NCI-H446 treated with DMSO at 0.1 percent for 48 hours (cell line): ENCODE data around the gene TUBGCP6.

Experiments
- DNase-seq: peaks from one replicate; lab custom pipeline; 2025; lab: John Stamatoyannopoulos, UW

TUBGCP6 gene

DNA sequence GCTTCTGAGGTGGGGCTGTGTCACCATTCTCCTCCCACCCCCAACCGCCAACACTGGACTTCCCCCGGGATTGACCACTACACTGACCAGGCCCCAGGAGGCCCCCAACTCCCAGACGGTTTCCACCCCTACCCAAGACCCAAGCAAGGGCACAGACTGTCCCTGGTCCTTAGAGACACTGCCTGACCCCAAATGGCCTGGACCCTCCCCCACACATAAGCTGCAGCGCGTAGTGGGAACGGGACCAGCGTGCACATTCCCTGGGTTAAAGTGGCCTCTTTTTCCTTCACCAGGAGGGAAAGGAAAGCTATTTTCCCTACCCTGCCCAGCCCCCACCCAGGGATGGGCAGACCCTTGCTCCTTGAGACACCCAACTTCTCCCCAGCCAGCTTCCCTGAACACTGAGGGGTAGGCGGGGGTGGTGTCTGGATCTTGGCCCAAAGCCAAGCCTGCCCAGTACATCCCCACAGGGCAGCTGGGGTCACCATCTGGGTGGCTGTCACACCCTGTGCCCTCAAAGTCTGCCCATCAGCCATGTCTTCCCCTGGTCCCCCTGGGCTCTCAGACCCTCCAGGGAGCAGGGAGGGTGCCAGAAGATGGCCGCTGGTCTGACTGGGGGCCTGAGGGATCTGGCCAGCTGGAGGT is 18.3 kb upstream of the TUBGCP6 start:
- no peak for DNase-seq

DNA sequence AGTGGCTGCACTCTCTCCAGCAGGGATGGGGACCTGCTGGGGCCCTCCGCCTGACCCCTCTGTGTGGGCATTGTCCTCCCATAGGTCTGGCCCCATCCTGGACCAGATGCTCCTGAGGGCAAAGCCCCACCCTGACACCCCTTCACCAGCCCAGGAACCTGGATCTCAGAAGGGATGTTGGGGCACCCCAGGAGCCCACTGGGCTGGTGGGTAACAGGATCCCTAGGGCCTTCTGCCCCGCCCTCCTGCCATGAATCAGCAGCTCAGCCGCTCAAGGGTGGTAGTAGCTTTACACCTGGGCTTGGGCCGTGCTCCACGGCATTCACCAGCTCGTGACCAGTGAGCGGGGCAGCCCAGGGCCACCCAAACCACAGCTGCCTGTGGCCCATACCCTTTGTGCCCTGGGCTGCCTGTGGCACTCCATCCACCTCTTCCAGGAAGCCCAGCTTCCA is 17.7 kb upstream of the TUBGCP6 start:
- no peak for DNase-seq

DNA sequence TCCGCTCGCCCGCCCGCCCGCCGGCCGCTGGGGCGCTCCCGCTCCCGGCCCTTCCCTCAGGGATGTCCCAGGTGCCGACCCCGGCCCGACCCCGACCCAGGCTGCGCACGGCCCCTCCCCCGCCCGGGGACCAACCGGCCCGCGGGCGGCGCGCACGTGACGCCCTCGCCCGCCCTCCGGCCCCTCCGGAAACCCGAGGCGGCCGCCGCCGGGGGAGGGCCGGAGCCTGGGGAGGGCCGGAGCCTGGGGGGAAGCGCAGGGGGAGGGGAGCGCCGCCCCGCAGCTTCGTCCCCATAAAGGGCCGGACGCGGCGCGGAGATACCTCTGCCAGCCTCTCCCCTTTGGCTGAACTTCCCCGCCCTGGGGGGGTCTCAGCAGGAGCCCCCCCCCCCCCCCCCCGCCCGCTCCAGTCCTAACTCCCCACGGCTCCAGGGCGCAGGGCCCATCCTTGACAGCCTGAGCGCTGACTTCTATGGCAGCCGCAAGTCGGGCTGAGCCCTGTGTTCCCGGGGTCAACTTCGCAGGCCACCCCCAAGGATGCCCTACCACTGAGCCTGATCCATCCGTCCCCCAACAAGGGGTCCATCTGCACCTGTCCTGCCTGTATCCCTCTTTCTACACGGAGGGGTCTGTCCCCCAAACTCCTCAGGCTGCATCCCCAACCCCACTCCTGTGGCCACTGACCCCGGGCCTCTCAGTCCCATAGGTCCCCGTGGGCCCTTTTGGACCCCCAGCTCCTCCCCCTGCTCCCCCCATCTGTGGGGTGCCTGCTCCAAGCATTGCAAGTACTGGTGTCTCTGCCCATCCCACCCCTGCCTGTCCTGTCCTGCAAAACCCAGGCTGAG is 17.0 kb upstream of the TUBGCP6 start, which contains the start of gene MAPK12:
Gene MAPK12 (minus strand): TSS at position 69 of the 845 bp plus-strand sequence. CDS start 174 bp downstream, outside the sequence.
- DNase-seq, result no peak

DNA sequence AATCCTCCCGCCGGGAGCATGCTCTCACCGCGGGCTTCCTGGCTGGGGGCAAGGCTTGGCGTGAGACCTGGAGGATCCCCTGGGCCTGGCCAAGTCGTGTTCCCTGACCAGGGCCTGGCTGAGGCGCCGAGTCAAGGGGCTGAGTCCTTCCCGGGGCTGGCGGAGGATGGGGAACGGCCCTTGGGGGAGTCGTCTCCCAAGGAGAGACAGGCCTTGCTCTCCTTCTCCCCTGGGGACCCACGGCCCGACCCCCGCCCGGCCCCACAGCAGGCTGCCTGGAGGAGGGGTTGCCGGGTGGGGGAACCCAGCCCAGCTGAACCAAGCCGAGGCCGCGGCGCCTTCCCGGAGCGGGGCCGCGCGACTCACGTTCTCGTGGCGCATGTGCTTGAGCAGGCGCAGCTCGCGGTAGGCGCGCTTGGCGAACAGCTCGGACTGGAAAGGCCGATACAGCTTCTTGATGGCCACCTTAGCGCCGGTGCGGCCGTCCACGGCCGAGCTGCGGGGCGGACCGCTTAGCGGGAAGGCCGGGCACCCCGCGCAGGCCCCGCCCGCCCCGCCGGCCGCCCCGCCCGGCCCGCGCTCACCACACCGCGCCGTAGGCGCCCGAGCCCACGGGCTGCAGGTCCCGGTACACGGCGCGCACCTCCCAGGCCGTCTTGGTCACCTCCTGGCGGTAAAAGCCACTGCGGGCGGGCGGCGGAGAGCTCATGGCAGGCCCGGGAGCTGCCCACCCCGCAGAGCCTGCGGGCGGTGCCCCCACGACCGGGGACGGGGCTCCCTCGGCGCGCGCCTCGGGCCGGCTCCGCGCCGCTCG is 16.2 kb upstream of the TUBGCP6 start:
- DNase-seq, result no peak

DNA sequence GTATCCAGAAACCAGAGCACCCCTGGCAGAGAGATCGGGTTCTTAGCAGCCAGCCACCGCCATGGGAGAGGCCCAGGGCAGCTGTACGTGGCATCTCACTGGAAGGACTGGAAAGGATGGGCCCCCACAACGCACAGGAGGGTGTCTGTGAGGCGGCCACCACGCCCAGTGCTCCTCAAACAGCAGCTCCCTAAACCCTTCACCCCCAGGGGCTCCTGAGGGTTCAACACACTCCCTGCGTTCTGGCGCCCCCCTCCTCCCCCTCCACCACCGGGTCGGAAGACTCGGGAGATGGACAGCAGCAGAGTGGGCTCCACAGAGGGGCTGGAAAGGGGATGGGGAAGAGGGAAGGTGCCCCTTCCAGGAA is 15.6 kb upstream of the TUBGCP6 start:
- DNase-seq, result no peak

DNA sequence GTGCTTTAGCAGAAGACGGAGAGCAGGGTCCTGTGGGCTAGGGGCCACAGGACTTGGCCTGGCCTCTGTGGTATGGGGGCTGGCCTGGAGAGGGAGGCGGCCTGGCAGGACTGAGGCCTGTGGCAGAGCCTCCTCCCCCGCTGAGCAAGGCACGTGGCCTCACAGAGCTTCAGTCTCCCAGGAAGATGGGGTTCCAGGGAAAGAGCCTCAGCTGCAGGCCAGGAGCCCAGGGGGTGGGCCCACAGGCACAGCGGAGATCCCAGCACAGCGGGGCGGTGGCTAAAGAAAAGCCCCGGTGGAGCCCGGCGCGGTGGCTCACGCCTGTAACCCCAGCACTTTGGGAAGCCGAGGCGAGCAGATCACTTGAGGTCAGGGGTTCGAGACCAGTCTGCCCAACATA is 14.5 kb upstream of the TUBGCP6 start:
- DNase-seq, result no peak

DNA sequence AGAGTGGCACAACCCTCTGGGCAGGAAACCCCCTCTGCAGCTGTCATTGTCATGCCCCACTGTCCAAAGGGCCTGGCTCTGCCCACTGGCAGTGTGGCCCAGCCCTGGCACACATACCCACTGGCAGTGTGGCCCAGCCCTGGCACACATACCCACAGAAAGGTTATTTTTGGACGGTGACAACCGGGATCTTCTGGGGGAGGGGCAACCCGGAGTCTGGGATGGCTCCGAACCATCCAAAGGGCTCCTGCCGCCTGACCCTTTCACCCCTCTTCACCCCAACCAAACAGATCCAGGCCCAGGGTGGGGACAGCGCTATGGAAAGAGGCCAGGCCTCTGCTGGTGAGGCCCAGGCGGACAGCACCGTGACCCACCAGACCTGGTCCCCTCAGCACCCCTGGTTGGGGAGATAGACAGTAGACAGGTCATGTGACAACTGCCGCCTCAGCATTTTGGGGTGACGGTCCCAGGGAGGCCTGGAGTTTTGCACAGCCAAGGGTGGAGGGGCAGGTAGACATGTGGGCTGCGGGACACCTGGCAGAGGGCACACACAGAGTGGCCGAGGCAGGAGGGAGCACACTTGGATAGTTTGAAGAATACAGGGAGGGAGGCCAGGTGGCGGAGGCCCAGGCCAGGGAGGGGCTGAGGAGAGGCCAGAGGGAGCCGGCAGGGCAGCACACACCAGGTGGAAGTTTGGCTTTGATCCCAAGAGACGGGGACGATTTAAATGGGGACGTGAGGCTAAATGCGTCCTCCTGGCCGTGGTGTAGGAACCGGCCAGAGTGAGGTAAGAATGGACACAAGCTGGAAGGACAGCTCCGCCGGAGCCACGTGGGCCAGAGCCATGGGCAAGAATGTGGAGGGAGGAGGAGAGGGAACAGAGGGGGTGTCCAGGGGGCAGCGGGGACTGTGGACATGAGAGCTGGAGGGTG is 13.8 kb upstream of the TUBGCP6 start:
- DNase-seq, result no peak

DNA sequence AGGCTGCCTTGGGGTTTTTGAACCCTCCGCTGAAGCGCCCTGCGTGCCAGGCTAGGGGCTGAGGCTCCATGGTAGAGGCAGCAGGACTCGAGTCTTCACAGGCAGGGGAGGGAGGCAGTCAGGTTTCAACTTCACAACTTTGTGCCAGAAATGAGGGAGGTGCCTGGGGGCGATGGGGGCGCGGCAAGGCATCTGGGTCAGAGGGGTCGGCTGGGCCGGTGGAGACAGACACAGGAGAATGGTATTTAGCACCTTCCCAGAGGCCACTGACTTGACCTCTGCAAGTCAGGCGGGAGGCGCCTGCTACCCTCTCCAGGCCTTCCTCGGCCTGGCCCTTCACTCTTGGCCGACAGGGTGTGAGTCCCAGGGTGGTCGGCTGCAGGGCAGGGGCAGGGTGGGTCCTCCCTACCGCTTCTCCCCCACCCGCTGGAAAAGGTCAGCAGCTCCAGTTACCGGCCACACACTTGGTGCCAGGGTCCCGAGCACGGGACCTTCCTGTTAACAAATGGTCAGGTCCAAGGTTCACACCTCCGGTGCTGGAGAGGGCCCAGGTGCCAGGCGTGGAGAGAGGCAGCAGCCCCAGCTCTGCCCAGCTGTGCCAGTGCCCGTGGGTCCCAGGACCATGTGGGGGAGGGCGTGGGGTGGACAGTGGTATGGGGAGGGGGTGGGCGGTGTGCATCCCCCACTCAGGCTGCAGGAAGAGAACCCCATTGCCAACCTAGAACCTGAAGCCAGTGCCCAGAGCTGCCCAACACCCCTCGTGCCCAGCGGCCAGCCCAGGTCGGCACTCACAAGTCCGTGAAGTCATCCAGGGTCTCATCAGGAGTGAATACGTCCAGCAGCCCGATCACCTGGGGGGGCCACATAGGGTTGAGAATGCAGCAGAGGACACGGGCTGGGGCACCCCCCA is 12.9 kb upstream of the TUBGCP6 start:
- no peak for DNase-seq

DNA sequence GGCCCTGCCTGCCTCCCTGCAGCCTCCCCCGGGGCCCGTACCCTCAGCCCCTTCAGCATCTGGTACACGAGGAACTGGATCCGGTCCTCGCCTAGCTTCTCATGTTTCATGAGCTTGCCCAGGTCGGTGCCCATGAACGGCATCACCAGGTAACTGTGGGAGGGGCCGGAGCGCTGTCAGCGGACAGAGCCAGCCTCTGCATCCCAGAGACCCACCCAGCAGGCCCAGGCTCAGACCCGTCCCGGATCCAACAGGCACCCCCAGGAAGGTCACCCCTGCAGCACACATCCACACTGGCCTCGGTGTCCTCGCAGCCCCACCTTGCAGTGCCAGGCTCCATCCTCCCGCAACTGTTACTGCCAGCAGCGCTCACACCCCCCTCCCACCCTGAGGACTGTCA is 12.2 kb upstream of the TUBGCP6 start:
- no peak for DNase-seq

DNA sequence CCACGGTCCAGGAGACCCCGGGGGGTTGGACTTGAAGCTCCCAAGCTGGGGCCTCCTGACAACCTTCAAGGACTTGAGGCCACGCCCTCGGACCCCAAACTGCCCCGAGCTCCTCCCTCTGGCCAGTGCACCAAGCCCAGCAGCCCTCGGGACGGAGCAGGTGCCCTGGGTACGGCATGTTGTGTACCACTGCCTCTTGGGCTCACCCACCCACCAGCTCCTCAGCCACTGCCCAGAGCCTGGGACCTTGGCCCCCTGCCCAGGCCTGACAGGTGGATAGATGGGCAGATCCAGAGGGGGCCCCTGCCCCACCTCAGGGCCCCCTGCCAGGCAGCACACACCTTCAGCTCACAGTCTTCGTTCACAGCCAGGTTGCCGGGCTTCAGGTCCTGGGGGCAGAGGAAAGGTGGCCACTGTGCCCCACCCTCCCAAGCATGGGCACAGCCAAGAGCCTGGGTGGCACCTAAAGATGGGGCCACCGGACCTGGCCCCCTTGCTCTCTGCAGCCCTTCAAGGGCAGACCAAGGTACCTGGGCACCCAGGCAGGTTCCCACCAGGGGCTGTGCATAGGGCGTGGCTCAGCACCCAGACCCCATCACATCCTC is 11.5 kb upstream of the TUBGCP6 start:
- no peak for DNase-seq

DNA sequence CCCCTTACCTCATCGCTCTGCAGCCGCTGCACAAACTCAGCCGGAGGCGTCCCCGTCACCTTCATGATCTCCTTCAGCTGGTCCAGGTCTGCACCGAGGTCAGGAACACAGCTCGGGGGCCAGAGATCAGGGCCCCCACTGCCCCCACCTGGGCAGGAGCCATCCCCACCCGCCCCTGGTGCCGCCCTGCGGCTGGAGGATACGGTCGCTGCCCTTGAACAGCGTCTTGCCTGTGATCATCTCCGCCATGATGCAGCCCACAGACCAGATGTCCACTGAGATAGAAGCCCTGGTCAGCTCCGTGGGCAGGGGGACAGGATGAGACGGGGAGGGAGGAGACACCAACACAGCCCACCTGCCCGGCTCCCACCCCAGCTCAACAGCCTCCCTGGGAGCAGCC is 10.8 kb upstream of the TUBGCP6 start:
- no peak for DNase-seq

DNA sequence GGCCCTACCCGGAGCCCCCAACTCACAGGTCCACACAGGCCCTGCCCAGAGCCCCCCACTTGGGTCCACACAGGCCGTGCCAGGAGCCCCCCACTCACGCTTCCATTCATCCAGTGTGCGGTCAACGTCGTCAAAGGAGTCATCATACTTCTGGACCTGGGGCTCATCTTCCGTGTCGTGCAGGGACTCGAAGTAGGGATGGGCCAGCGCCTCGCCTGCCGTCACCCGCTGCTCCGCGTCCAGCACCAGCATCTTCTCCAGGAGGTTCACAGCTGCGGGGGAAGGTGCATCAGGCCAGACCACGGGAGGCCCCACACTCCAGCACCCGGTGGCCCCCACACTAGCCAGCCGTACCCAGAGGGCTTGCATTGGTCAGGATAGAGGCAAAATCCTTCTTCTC is 10.3 kb upstream of the TUBGCP6 start:
- DNase-seq, result no peak

DNA sequence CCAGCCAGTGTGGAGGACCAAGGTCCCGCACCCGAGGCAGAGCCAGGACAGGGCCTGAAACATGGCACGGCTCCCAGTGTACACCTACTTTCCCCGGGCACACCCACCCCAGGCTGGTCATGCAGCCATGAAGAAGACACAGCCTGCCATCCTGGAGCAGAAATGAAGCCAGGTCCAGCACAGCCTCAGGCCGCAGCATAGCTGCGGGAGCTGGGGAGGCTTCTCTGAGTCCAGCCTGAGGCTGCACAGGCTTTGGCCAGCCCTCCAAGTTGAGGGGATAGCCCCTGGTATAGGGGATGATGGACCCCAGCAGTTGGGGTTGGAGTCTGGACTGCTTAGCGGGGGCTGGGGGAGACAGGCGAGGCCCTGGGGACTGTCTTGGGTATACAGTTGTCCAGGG is 9.1 kb upstream of the TUBGCP6 start:
- DNase-seq, result no peak

DNA sequence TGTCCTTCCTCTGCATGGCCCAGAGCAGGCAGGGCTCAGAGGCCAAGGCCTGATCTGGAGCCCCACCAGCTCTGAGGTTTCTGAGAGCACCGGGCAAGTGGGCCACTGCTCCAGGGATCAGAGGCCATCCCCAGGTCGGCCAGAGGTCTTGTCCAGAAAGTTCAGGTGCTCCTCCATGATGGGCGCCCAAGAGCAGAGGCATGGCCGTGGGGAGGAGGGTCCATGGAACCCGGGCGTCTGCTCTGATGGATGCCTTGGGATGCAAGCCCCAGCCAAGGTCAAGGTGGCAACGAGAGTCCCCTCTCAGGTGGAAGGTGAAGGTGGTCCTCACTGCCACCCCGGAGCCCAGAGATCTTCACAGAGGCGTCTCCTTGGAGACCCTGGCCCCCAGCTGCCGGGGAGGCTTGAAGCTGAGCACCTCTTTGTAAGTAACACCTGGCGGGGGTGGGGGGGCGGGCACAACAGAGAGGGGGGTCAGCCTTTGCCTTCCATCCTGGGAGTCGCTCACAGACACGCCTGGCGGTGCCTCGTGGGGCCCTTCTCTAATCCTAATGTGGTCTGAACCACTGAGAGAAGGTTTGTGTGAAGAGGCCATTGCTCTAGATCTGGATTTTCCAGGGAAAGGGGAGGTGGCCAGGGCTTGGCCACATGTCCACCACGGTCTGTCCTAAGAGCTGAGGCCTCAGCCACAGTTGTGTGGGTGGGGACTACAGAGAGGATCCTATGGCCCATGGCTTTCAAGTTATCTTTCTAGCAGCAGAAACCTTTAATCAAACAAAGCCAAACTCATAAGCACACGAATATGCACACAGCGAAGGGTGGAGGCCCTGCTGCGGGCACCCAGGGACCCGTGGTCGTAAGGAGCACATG is 8.5 kb upstream of the TUBGCP6 start:
- DNase-seq, result no peak

DNA sequence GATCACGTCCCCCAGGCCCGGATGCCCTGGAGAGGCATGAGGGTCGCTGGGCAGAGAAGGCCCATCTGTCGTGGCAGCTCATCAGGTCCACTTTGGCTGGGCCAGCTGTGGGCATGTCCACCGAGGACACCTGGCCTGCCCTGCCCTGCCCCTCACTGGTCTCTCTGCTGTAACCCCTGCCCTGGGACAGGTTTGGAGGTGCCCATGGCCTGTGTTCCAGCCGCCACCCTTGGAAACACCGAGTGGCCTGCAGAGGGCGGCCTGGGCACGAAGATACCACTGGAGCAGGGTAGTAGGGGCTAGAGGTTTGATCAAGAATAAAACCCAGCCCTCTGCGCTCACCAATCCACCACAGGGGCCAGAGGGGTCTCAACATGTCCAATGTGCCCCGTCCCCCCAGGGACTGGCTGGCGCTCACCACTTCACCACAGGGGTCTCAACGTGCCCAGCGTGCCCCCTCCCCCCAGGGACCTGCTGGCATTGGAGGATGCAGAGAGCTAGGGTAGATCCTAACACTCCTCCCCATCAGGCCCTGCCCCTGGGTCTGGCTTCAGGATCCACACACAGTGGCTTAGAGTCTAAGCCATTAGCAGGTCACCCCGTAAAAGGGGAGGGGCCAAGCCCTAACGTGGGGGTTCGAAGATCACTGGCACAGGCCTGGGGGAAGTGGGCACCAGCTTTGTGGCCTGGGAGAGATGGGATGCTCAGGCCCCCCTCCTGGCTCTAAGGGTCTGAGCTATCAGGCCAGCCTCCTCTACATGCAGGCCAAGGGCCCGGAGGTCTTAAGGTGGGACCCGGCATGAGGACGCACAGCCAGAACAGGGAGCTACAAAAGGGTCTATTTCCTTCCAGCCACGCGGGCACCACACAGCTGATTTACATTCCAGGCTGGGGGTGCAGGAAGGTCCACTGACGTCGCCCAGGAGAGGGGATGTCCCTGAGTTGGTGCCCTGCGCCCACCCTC is 7.5 kb upstream of the TUBGCP6 start:
- DNase-seq, result no peak

DNA sequence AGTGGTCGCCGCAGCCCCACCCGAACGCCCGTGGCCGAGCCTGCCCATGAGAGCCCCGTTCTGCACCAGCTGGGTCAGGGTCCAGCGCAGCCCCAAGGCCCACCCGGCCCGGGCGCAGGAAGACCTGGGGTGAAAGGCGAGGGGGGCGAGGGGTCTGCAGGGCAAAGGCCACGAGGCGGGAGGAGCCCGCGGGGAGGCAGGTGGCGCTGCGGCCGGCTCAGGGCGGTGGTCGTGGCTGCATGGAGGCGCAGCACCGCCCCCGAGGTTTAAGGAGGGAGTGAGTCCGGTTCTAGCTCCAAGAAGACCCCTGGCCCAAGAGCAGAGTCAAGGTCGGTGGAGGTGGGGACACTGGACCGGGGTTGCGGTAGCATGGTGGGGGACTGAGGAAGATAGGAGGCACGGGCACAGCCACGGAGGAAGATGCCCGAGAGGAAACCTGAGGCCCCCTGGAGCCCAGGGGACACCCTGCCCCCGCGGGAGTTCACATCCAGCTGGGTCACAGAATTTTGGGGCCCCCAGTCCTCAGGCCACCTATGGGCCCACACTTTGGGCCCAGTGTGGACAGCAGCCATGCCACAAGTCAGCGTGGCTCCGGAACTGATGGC is 6.8 kb upstream of the TUBGCP6 start:
- no peak for DNase-seq
